Transverse colon (tissue), 4 donors: Measurements from ENCODE around the gene ITPR2. TPM values are rescaled to one million over a fixed set of nuclear protein-coding genes. Genes with fewer than 3 reads are reported as not detected.

ENCODE experiments used
- DNase-seq: peaks from one replicate; pipeline ENCODE4 v3.0.0-alpha.2; 2019
- H3K27ac ChIP-seq, 4 donors: fragments of 200-600 bp; sonication (generic); 2 replicates each; pipeline ENCODE4 v1.5.1; 2016 to 2018; ENCODE audit warnings: inconsistent platforms in 4 of 4
- H3K27me3 ChIP-seq: fragments of 200-600 bp; sonication (generic); 2 replicates; pipeline ENCODE4 v1.5.1; 2017; ENCODE audit warnings: inconsistent platforms
- H3K36me3 ChIP-seq, 4 donors: fragments of 200-600 bp; sonication (generic); 2 replicates each; pipeline ENCODE4 v1.5.1; 2017 to 2019; ENCODE audit warnings: inconsistent platforms in 4 of 4
- H3K4me1 ChIP-seq, 4 donors: fragments of 200-600 bp; sonication (generic); 2 replicates each; pipeline ENCODE4 v1.5.1; 2017 to 2020; ENCODE audit warnings: inconsistent platforms in 4 of 4
- H3K4me3 ChIP-seq, 4 donors: fragments of 200-600 bp; sonication (generic); 1 replicate in 1 of 4; 2 replicates in 3 of 4; pipeline versions ENCODE4 v1.5.1 to v1.6.1; 2017 to 2019; ENCODE audit warnings: inconsistent platforms in 4 of 4
- H3K9me3 ChIP-seq, 2 donors: fragments of 200-600 bp; sonication (generic); 2 replicates each; pipeline ENCODE4 v1.5.1; 2017 to 2019; ENCODE audit warnings: inconsistent platforms in 2 of 2
- EP300 ChIP-seq: sonication (generic); formaldehyde crosslinking; IDR thresholded peaks from one replicate; pipeline ENCODE4 v1.6.1; 2017; ENCODE audit warnings: antibody characterized with exemption, low read depth
- POLR2A ChIP-seq: fragments of 450-650 bp; IDR thresholded peaks from one replicate; pipeline ENCODE4 v1.6.1; 2016; ENCODE audit warnings: antibody characterized with exemption, mild to moderate bottlenecking, moderate library complexity
- POLR2AphosphoS5 ChIP-seq, 3 donors: sonication (generic); formaldehyde crosslinking; IDR thresholded peaks; one replicate each; pipeline ENCODE4 v1.6.1; 2016; ENCODE audit warnings: antibody characterized with exemption in 3 of 3
- WGBS, 2 donors: methylation state at CpG; one replicate each; pipeline ENCODE4 v1.1.5; 2018; ENCODE audit warnings: low coverage in 1 of 2; 5-methylcytosine and 5-hydroxymethylcytosine counted together
- in situ Hi-C, 4 donors: fragments of 200-750 bp; cut with MboI; loops; one replicate each; pipeline versions ENCODE4 v1.15.0 to v1.15.1; 2017; ENCODE audit warnings: low sequenced_read_pairs in 3 of 4, low pct_ligation_motif_present in 1 of 4, low pct_unique_long_range_greater_than_20kb in 1 of 4
- intact Hi-C: fragments of 100-400 bp; cut with DNase I; formaldehyde crosslinking; loops from one replicate; pipeline ENCODE4 v1.15.1; 2023; ENCODE audit warnings: low total_unique reads
- total RNA-seq, 4 donors: library from RNA; depleted of rRNA; stranded (reverse); fragments of >200 nt; gene quantifications; one replicate each; pipeline ENCODE4 v1.1.0, GENCODE V29; 2016
- TF ChIP-seq, protein P1 (sequence below), 5 experiments: fragments of 200-600 bp in 3 of 5; fragments of 450-650 bp in 2 of 5; sonication (generic) in 3 of 5; IDR thresholded peaks; 1 replicate in 2 of 5; 2 replicates in 3 of 5; pipeline ENCODE4 v1.5.1; 2016 to 2017; ENCODE audit warnings: antibody characterized with exemption in 5 of 5, inconsistent platforms in 3 of 5, mild to moderate bottlenecking in 2 of 5, moderate library complexity in 1 of 5

Gene ITPR2
- total RNA-seq, 4 donors from 2014 or later = 29.8 to 60.5 (median 41.2) TPM

DNA sequence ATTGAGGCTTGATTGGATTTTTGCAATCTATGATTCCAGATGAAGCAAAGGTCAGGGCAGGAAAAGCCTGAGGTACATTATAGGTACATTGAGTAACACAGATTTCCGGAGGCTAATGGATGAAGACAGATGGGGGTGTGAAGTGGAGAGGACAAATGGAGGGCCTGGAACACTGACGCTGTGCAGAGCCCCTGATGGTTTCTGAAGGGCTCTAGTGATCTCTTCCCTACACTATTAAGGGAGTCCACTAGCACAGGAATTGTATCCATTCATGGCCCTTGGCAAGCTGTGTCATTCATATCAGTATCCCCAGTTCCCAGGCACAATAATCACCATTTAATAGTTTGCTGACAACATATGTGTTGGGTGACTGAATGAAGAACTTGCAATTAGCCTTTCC is 284.8 kb downstream of the ITPR2 start:
- intact Hi-C loops (no loop called here), in situ Hi-C loops (no loop called here)
- 90% methylated on average over 2 of the region's 2 CpGs; no CpG with 5 or more reads in 1 of the 2 donors for WGBS, 2 donors
- no peaks in the 10 kb centered on the region for H3K9me3 ChIP-seq
- H3K27me3 ChIP-seq = no peaks in the 10 kb centered on the region
- no peaks in the 10 kb centered on the region for H3K4me1 ChIP-seq
- DNase-seq = no peak
- TF ChIP-seq POLR2AphosphoS5 (IDR thresholded peaks at IDR 0.05) (no peak), POLR2A (no peak), EP300 (no peak)
- TF ChIP-seq, protein P1, sequence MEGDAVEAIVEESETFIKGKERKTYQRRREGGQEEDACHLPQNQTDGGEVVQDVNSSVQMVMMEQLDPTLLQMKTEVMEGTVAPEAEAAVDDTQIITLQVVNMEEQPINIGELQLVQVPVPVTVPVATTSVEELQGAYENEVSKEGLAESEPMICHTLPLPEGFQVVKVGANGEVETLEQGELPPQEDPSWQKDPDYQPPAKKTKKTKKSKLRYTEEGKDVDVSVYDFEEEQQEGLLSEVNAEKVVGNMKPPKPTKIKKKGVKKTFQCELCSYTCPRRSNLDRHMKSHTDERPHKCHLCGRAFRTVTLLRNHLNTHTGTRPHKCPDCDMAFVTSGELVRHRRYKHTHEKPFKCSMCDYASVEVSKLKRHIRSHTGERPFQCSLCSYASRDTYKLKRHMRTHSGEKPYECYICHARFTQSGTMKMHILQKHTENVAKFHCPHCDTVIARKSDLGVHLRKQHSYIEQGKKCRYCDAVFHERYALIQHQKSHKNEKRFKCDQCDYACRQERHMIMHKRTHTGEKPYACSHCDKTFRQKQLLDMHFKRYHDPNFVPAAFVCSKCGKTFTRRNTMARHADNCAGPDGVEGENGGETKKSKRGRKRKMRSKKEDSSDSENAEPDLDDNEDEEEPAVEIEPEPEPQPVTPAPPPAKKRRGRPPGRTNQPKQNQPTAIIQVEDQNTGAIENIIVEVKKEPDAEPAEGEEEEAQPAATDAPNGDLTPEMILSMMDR (IDR thresholded peaks at IDR 0.05) = no peak
- no peak overlapping the region for H3K27ac ChIP-seq
- H3K4me3 ChIP-seq = no peak overlapping the region
- peaks cover 0 to 7% (median 0%) of the 10 kb centered on the region in 4 donors for H3K36me3 ChIP-seq

GRCh38 chr12:26546535-26547314 is 286.3 kb downstream of the ITPR2 start:
- Histone ChIP-seq H3K36me3 (peaks cover 0 to 7% (median 0%) of the 10 kb centered on the region in 4 donors), H3K9me3 (no peaks in the 10 kb centered on the region), H3K4me1 (no peaks in the 10 kb centered on the region), H3K4me3 (no peak overlapping the region), H3K27me3 (no peaks in the 10 kb centered on the region), H3K27ac (no peak overlapping the region)
- DNase-seq = no peak
- intact Hi-C loops (no loop called here), in situ Hi-C loops (no loop called here)
- WGBS, 2 donors = 80 to 87% methylated on average over 3 of the region's 3 CpGs
- TF ChIP-seq POLR2AphosphoS5 (IDR thresholded peaks at IDR 0.05) (no peak), EP300 (no peak), POLR2A (no peak)
- TF ChIP-seq, protein P1 (IDR thresholded peaks at IDR 0.05) = no peak

- Histone ChIP-seq H3K4me1 (no peaks in the 10 kb centered on the region), H3K36me3 (no peaks in the 10 kb centered on the region), H3K27me3 (no peaks in the 10 kb centered on the region), H3K27ac (peak overlapping the region in 1 of 4 donors; percentile 34), H3K4me3 (no peak overlapping the region), H3K9me3 (no peaks in the 10 kb centered on the region)
- TF ChIP-seq, protein P1 (IDR thresholded peaks at IDR 0.05) = no peak
- no peak for TF ChIP-seq EP300
- TF ChIP-seq POLR2AphosphoS5 (IDR thresholded peaks at IDR 0.05) = no peak
- DNase-seq = peak; percentile 15
- intact Hi-C loops (no loop called here), in situ Hi-C loops (no loop called here)
- 72 to 86% methylated on average over 3 to 4 of the region's 4 CpGs for WGBS, 2 donors
These were observed 293.9 kb downstream of the ITPR2 start for GRCh38 chr12:26539131-26539530.

DNA sequence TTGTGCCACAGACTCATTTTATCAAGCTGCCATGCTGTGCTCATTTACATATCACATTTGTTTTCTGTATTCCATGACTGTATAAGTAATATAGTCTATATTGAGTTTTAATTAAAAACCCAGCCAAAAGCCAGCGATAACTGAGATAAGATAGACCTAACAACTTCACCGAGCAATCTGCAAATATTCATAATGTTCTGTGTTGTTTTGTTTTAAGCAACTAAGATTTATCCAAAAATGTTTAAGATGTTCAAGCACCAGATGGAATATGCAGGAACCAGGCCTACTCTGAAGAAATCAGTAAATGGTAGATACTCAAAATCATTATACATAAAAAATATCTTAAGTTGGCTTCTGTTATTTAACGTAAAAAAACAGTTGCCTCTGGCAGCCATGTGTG is 295.3 kb downstream of the ITPR2 start:
- Histone ChIP-seq H3K9me3 (no peaks in the 10 kb centered on the region), H3K36me3 (no peaks in the 10 kb centered on the region), H3K4me1 (no peaks in the 10 kb centered on the region), H3K4me3 (no peak overlapping the region), H3K27me3 (no peaks in the 10 kb centered on the region), H3K27ac (no peak overlapping the region)
- in situ Hi-C loops (no loop called here), intact Hi-C loops (no loop called here)
- 96 to 100% methylated on average over 3 of the region's 3 CpGs for WGBS, 2 donors
- no peak for DNase-seq
- no peak for TF ChIP-seq EP300
- TF ChIP-seq, protein P1 (IDR thresholded peaks at IDR 0.05) = no peak
- no peak for TF ChIP-seq POLR2A
- TF ChIP-seq POLR2AphosphoS5 (IDR thresholded peaks at IDR 0.05) = no peak
